ENCODE results near the gene ZHX3. TPM values are rescaled to one million over a fixed set of nuclear protein-coding genes. Genes with fewer than 3 reads are reported as not detected.

Gene ZHX3
- total and polyA plus RNA-seq, 2 donors (not counting 1 experiment from before 2014, with no cell fraction given), result 4.3 to 22.2 TPM

- Mint-ChIP-seq H3K4me3 (no peak overlapping the region), H3K27me3 (no peaks in the 10 kb centered on the region), H3K9me3 (ENCODE audit: insufficient read depth) (no peaks in the 10 kb centered on the region), H3K27ac (no peak overlapping the region), H3K4me1 (peaks cover 4% of the 10 kb centered on the region)
- Histone ChIP-seq H3K9me3 (ENCODE audit: control extremely low read depth in 1 of 3, control insufficient read depth in 2 of 3, insufficient read depth in 1 of 3, low read length in 2 of 3) (no peaks in the 10 kb centered on the region), H3K4me1 (ENCODE audit: control insufficient read depth in 2 of 2, insufficient read depth in 2 of 2, low read length in 2 of 2) (no peaks in the 10 kb centered on the region), H3K9ac (ENCODE audit: low read length) (no peak overlapping the region), H4K20me1 (ENCODE audit: control insufficient read depth, insufficient read depth, low read length, poor library complexity, severe bottlenecking) (no peaks in the 10 kb centered on the region), H3K27ac (ENCODE audit: low read length in 2 of 2) (no peak overlapping the region), H2AFZ (ENCODE audit: insufficient read depth, low read depth, low read length, poor library complexity, severe bottlenecking) (no peak overlapping the region), H3K4me2 (replicated peaks; ENCODE audit: low read depth, low read length, poor library complexity, severe bottlenecking) (no peak overlapping the region), H3K36me3 (replicated peaks in 1 of 2; ENCODE audit: control extremely low read depth in 1 of 2, control insufficient read depth in 1 of 2, extremely low read depth in 1 of 2, insufficient read depth in 2 of 2, low read length in 1 of 2) (no peaks in the 10 kb centered on the region), H3K4me3 (ENCODE audit: control extremely low read depth in 1 of 5, extremely low read depth in 1 of 5, insufficient read depth in 1 of 5, low read depth in 2 of 5, low read length in 4 of 5) (no peak overlapping the region), H3K79me2 (ENCODE audit: control insufficient read depth, insufficient read depth, low read length) (no peaks in the 10 kb centered on the region), H3K27me3 (replicated peaks in 1 of 4; ENCODE audit: control extremely low read depth in 1 of 4, control insufficient read depth in 3 of 4, insufficient read depth in 4 of 4, low read length in 3 of 4) (no peaks in the 10 kb centered on the region)
- ChIA-PET POLR2A (no interaction called here), CTCF (interaction anchor here (0.7 kb wide), 1 partner anchor 22 kb away, joined by 5 read pairs; no protein-coding TSS in a partner anchor)
- intact Hi-C loops (cut with micrococcal nuclease), result no loop called here
- DNase-seq, result no peak
- 33% methylated on average over 1 of the region's 1 CpG for WGBS (ENCODE audit: insufficient coverage)
- ATAC-seq (ENCODE audit: low read depth), result no peak
- TF ChIP-seq EZH2 (IDR thresholded peaks at IDR 0.05; ENCODE audit: borderline replicate concordance, insufficient read depth, low read depth, low read length, poor library complexity, severe bottlenecking) (no peak), CTCF (IDR thresholded peaks at IDR 0.05) (no peak)
These were observed 45.2 kb downstream of the ZHX3 start for GRCh38 chr20:41272339-41272738.

GRCh38 chr20:41268917-41269652 lies 48.4 kb downstream of the ZHX3 start:
- Mint-ChIP-seq H3K9me3 (ENCODE audit: insufficient read depth) (no peaks in the 10 kb centered on the region), H3K4me3 (no peak overlapping the region), H3K4me1 (peaks cover 4% of the 10 kb centered on the region), H3K27me3 (no peaks in the 10 kb centered on the region), H3K27ac (no peak overlapping the region)
- ATAC-seq (ENCODE audit: low read depth), result no peak
- Histone ChIP-seq H3K27ac (ENCODE audit: low read length in 2 of 2) (no peak overlapping the region), H3K4me3 (ENCODE audit: control extremely low read depth in 1 of 5, extremely low read depth in 1 of 5, insufficient read depth in 1 of 5, low read depth in 2 of 5, low read length in 4 of 5) (no peak overlapping the region), H3K9me3 (ENCODE audit: control extremely low read depth in 1 of 3, control insufficient read depth in 2 of 3, insufficient read depth in 1 of 3, low read length in 2 of 3) (no peaks in the 10 kb centered on the region), H3K79me2 (ENCODE audit: control insufficient read depth, insufficient read depth, low read length) (no peaks in the 10 kb centered on the region), H3K36me3 (replicated peaks in 1 of 2; ENCODE audit: control extremely low read depth in 1 of 2, control insufficient read depth in 1 of 2, extremely low read depth in 1 of 2, insufficient read depth in 2 of 2, low read length in 1 of 2) (peaks cover 0 to 2% of the 10 kb centered on the region in 2 experiments), H4K20me1 (ENCODE audit: control insufficient read depth, insufficient read depth, low read length, poor library complexity, severe bottlenecking) (no peaks in the 10 kb centered on the region), H3K4me1 (ENCODE audit: control insufficient read depth in 2 of 2, insufficient read depth in 2 of 2, low read length in 2 of 2) (no peaks in the 10 kb centered on the region), H3K4me2 (replicated peaks; ENCODE audit: low read depth, low read length, poor library complexity, severe bottlenecking) (no peak overlapping the region), H2AFZ (ENCODE audit: insufficient read depth, low read depth, low read length, poor library complexity, severe bottlenecking) (no peak overlapping the region), H3K9ac (ENCODE audit: low read length) (no peak overlapping the region), H3K27me3 (replicated peaks in 1 of 4; ENCODE audit: control extremely low read depth in 1 of 4, control insufficient read depth in 3 of 4, insufficient read depth in 4 of 4, low read length in 3 of 4) (no peaks in the 10 kb centered on the region)
- POLR2A ChIA-PET, result no interaction called here
- no peak for DNase-seq
- CTCF ChIA-PET, result no interaction called here
- intact Hi-C loops (cut with micrococcal nuclease), result no loop called here
- TF ChIP-seq CTCF (IDR thresholded peaks at IDR 0.05) (no peak), EZH2 (IDR thresholded peaks at IDR 0.05; ENCODE audit: borderline replicate concordance, insufficient read depth, low read depth, low read length, poor library complexity, severe bottlenecking) (no peak)
- WGBS (ENCODE audit: insufficient coverage), result no CpG with 5 or more reads among the region's 4 CpGs

All from B cell (primary cell).